ENCODE data around the gene RAPGEF2.

DNA sequence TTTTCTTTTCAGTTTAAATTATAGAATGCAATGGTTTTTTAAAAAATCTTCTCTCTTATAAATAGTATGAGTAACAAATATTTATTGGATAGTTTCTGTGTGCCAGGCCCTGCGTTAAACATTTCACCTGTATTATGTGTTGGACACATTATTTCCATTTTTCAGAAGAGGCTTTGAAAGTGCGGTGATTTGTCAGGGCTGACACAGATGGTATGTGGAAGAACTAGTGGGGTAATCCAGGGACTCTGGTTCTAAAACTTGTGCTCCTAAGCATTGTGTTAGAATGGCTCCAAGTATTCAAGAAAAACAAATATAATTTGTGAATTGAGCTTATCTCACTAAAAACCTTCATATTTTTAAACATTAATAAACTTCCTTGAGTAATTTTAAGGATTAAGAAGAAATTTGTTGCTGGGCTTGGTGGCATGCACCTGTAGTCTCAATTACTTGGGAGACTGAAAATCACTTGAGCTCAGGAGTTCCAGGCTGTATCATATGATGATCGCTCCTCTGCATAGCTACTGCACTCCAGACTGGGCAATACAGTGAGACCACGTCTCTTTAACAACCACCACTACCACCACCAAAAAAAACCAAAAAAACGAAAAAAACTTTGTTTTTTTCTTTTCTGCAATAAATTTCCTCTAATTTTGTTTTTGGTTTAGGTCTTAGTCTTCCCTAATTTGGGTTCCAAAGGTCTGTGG is 40.0 kb downstream of the RAPGEF2 start:
- TF ChIP-seq CTCF (IDR thresholded peaks at IDR 0.05; ENCODE audit: low read depth, low read length, poor library complexity, severe bottlenecking) (no peak), EZH2phosphoT487 (IDR thresholded peaks at IDR 0.05; ENCODE audit: borderline replicate concordance, low read length) (no peak)
